ENCODE data around the gene ATXN7L2. TPM values are rescaled to one million over a fixed set of nuclear protein-coding genes. Genes with fewer than 3 reads are reported as not detected.

ATXN7L2 gene
- total RNA-seq, 4 donors from 2014 or later, result 1.6 to 2.7 (median 2.5) TPM

GRCh38 chr1:109474697-109475096 is 9.0 kb upstream of the ATXN7L2 start:
- ATAC-seq, result no peak
- H3K36me3 ChIP-seq, result peaks cover 0 to 35% of the 10 kb centered on the region in 2 donors
- no peaks in the 10 kb centered on the region for H3K4me1 ChIP-seq
- no peak overlapping the region for H3K4me3 ChIP-seq
- WGBS, 2 donors (ENCODE audit: low coverage in 1 of 2), result 50% methylated on average over 1 of the region's 1 CpG; no CpG with 5 or more reads in 1 of the 2 donors
- TF ChIP-seq POLR2A (IDR thresholded peaks at IDR 0.05), result no peak
- no peak for TF ChIP-seq CTCF (IDR thresholded peaks at IDR 0.05)
- no peak for TF ChIP-seq EP300 (IDR thresholded peaks at IDR 0.05)
- TF ChIP-seq POLR2AphosphoS5 (IDR thresholded peaks at IDR 0.05), result no peak
- no peak overlapping the region for H3K27ac ChIP-seq
- no peaks in the 10 kb centered on the region for H3K9me3 ChIP-seq
- no peaks in the 10 kb centered on the region for H3K27me3 ChIP-seq

DNA sequence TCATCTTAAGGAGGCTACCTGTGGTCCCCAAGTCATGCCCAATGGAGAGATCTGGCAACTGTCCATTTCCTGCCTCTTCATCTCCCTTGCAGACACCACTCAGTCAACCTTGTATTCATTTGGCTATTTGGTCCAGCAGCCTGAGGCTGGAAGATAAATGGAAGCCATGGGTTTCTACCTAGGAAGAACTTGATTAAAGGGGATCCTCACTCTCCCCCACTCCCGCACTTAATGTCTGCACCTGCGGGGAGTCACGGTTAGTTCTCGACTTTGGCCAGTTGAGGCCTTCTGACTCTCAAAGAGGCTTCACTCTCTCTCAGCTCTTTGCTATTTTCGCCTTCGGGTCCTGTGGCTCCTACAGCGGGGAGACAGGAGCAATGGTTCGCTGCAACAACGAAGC is 8.4 kb upstream of the ATXN7L2 start:
- no peaks in the 10 kb centered on the region for H3K9me3 ChIP-seq
- H3K27me3 ChIP-seq, result no peaks in the 10 kb centered on the region
- TF ChIP-seq POLR2A (IDR thresholded peaks at IDR 0.05) (no peak), EP300 (IDR thresholded peaks at IDR 0.05) (no peak), POLR2AphosphoS5 (IDR thresholded peaks at IDR 0.05) (no peak), CTCF (IDR thresholded peaks at IDR 0.05) (no peak)
- H3K36me3 ChIP-seq, result peaks cover 0 to 41% of the 10 kb centered on the region in 2 donors
- WGBS, 2 donors (ENCODE audit: low coverage in 1 of 2), result 0 to 83% methylated on average over 1 to 9 of the region's 9 CpGs
- no peaks in the 10 kb centered on the region for H3K4me1 ChIP-seq
- no peak for ATAC-seq
- no peak overlapping the region for H3K4me3 ChIP-seq
- no peak overlapping the region for H3K27ac ChIP-seq

DNA sequence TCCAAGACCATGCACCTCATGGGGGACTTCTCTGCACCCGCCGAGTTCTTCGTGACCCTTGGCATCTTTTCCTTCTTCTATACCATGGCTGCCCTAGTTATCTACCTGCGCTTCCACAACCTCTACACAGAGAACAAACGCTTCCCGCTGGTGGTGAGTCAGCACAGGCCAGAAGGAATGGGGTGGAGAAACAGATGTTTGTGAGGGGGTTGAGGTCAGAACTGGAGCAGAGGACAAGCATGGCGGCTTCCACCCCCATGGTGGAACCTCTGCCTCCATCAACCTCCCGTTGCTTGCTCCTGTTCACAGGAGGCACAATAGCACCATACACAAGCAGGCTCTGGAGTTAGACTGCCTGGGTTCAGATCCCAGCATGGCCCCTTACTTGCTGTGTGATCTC is 6.9 kb upstream of the ATXN7L2 start:
- no peaks in the 10 kb centered on the region for H3K27me3 ChIP-seq
- peaks cover 0 to 53% of the 10 kb centered on the region in 2 donors for H3K36me3 ChIP-seq
- no peaks in the 10 kb centered on the region for H3K9me3 ChIP-seq
- no peak overlapping the region for H3K27ac ChIP-seq
- H3K4me1 ChIP-seq, result no peaks in the 10 kb centered on the region
- no peak for ATAC-seq
- no peak overlapping the region for H3K4me3 ChIP-seq
- TF ChIP-seq POLR2AphosphoS5 (IDR thresholded peaks at IDR 0.05) (no peak), POLR2A (IDR thresholded peaks at IDR 0.05) (no peak), EP300 (IDR thresholded peaks at IDR 0.05) (no peak)
- 77% methylated on average over 3 of the region's 8 CpGs; no CpG with 5 or more reads in 1 of the 2 donors for WGBS, 2 donors (ENCODE audit: low coverage in 1 of 2)

GRCh38 chr1:109477821-109478220 is 5.9 kb upstream of the ATXN7L2 start:
- Histone ChIP-seq H3K36me3 (peaks cover 0 to 53% of the 10 kb centered on the region in 2 donors), H3K9me3 (no peaks in the 10 kb centered on the region), H3K4me1 (peaks cover 0 to 3% (median 0%) of the 10 kb centered on the region in 3 donors), H3K27me3 (no peaks in the 10 kb centered on the region), H3K27ac (no peak overlapping the region), H3K4me3 (no peak overlapping the region)
- TF ChIP-seq CTCF (IDR thresholded peaks at IDR 0.05), result no peak
- no peak for TF ChIP-seq EP300 (IDR thresholded peaks at IDR 0.05)
- no peak for TF ChIP-seq POLR2AphosphoS5 (IDR thresholded peaks at IDR 0.05)
- TF ChIP-seq POLR2A (IDR thresholded peaks at IDR 0.05), result no peak
- ATAC-seq, result no peak
- WGBS, 2 donors (ENCODE audit: low coverage in 1 of 2), result 59 to 100% methylated on average over 1 to 5 of the region's 6 CpGs

- Histone ChIP-seq H3K27me3 (no peaks in the 10 kb centered on the region), H3K4me1 (peaks cover 0 to 9% (median 2%) of the 10 kb centered on the region in 3 donors), H3K36me3 (peaks cover 0 to 53% of the 10 kb centered on the region in 2 donors), H3K4me3 (no peak overlapping the region), H3K27ac (no peak overlapping the region), H3K9me3 (no peaks in the 10 kb centered on the region)
- WGBS, 2 donors (ENCODE audit: low coverage in 1 of 2), result 22 to 45% methylated on average over 2 to 6 of the region's 7 CpGs
- ATAC-seq, result no peak
- TF ChIP-seq CTCF (IDR thresholded peaks at IDR 0.05) (no peak), POLR2A (IDR thresholded peaks at IDR 0.05) (no peak), POLR2AphosphoS5 (IDR thresholded peaks at IDR 0.05) (no peak), EP300 (IDR thresholded peaks at IDR 0.05) (no peak)
Measured at GRCh38 chr1:109478806-109479205, 4.9 kb upstream of the ATXN7L2 start.

Data from gastroesophageal sphincter (tissue), 4 donors.